B cell (primary cell): ENCODE measurements around the gene HECTD1.

Source experiments
- CTCF ChIP-seq: fragments of 200-600 bp; IDR thresholded peaks from one replicate; pipeline ENCODE4 v1.8.0; 2022; ENCODE audit warnings: antibody characterized with exemption, mild to moderate bottlenecking
- EZH2 ChIP-seq: IDR thresholded peaks from 2 replicates; pipeline ENCODE4 v1.6.1; 2012; ENCODE audit warnings: borderline replicate concordance, low read depth, mild to moderate bottlenecking, moderate library complexity, low read length; ENCODE audit not compliant: insufficient read depth, poor library complexity, severe bottlenecking

GRCh38 chr14:31080484-31080883, 127.1 kb downstream of the HECTD1 start:
- TF ChIP-seq EZH2 (no peak), CTCF (no peak)
